VCaP (cell line): ENCODE results near the gene CASKIN1.

ENCODE experiments used
- H3K27ac ChIP-seq: fragments of 450-650 bp; 2 replicates; pipeline ENCODE4 v1.5.1; 2017
- CTCF ChIP-seq: fragments of 450-650 bp; conservative IDR thresholded peaks from 2 replicates; pipeline ENCODE4 v1.5.1; 2017; ENCODE audit warnings: mild to moderate bottlenecking, moderate library complexity

The CASKIN1 gene

DNA sequence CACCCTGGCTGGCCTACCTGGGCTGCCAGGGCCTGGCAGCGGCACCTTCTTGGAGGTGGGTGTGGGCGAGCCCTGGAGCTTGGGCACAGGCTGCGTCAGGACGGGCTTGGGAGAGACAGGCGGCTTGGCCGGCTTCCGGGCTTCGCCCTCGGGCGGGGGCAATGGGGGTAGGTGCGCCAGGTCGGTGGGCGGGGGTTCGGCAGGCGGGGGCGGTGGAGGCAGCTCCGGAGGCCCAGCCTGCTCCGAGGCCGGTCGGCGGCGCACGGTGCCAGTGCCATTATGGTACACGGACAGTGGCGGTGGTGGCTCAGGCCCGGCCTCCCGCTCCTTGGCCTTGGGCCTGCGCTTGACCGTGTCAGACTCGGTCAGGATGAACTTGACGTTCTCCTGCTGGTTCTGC is 16.8 kb downstream of the CASKIN1 start:
- TF ChIP-seq CTCF = no peak
- no peak overlapping the region for H3K27ac ChIP-seq

DNA sequence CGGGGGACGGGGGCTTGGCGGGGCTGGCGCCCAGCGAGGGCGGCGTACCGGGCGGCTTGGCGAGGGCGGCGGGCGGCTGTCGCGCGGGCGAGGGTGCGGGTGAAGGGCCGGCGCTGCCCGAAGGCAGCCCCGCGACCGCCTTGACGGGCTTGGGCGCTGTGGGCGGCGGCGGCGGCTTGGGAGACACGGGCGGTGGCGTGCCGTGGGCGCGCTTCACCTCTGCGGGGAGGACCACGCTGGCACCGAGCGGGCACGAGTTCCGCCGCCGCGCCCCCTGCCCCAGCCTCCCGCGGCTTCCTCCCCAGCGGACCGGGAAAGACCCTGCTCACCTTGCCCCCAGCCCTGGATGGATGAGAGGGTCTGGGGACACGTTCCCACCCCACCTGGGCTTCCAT is 17.3 kb downstream of the CASKIN1 start:
- TF ChIP-seq CTCF = no peak
- no peak overlapping the region for H3K27ac ChIP-seq

- no peak overlapping the region for H3K27ac ChIP-seq
- TF ChIP-seq CTCF = no peak
These were observed 17.9 kb downstream of the CASKIN1 start for GRCh38 chr16:2178321-2179106.

- TF ChIP-seq CTCF = no peak
- no peak overlapping the region for H3K27ac ChIP-seq
These were observed 18.8 kb downstream of the CASKIN1 start for GRCh38 chr16:2177561-2177960.

DNA sequence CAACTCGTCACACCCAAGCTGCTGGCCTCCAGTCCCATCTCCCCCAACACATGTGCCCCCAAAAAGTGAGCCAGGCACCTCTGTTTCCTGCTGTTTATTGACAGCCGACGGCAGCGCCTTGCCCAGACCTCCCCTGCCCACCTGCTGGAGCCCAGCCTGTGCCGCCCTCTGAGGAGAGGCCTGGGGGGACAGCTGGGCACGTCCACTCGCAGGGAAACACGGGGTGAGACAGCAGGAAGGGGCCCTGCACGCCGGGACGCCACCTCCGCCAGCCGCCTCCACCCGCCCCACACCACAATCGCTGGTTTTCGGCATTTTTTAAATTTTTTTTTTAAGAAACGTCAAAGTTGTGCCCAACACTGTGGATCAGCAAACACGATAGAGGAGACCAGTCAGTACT is 19.3 kb downstream of the CASKIN1 start:
- no peak overlapping the region for H3K27ac ChIP-seq

GRCh38 chr16:2176047-2176446 is 20.4 kb downstream of the CASKIN1 start:
- TF ChIP-seq CTCF = no peak
- no peak overlapping the region for H3K27ac ChIP-seq

More for the DNA sequence above, 19.3 kb downstream of the CASKIN1 start:
- TF ChIP-seq CTCF = no peak

- no peak overlapping the region for H3K27ac ChIP-seq
- TF ChIP-seq CTCF = no peak
These were observed 21.0 kb downstream of the CASKIN1 start for GRCh38 chr16:2175454-2175853.
